HCT116 (cell line): ENCODE results near the gene ACACB. TPM values are rescaled to one million over a fixed set of nuclear protein-coding genes. Genes with fewer than 3 reads are reported as not detected.

Experiments used
- ATAC-seq: fragments of 200-7000 bp; cut with Tn5 transposase; 2 replicates; pipeline ENCODE4 v1.9.1; 2020; ENCODE audit warnings: mild to moderate bottlenecking, moderate library complexity
- BruUV-seq: library from RNA; stranded (reverse); fragments of 400-500 nt; replicated peaks from 2 replicates; lab custom pipeline; 2021; lab: Mats Ljungman, UMichigan
- CTCF ChIA-PET: fragments of 300-600 bp; sonication (Branson Sonifier 250); formaldehyde crosslinking; loops from one replicate; lab custom pipeline; 2021; ENCODE audit warnings: antibody characterized with exemption; lab: Charles Lee
- POLR2A ChIA-PET: fragments of 300-600, 350-600 bp; sonication (Branson Sonifier 250); formaldehyde crosslinking; loops from one replicate; lab custom pipeline; 2021; ENCODE audit warnings: antibody characterized with exemption; lab: Charles Lee
- RAD21 ChIA-PET, 2 experiments: fragments of 300-600 bp; sonication (Branson Sonifier 250); formaldehyde crosslinking; loops; one replicate each; lab custom pipeline; 2023; ENCODE audit warnings: low total read pairs in 2 of 2; ENCODE audit not compliant: uncharacterized antibody in 2 of 2, unreplicated experiment in 2 of 2, low non-redundant PET in 1 of 2; lab: Charles Lee
- DNase-seq: peaks from one replicate; pipeline ENCODE4 v3.0.0-alpha.2; 2010; ENCODE audit warnings: low read depth, low spot score
- H2AFZ ChIP-seq: fragments of 200-600 bp; shearing (Covaris generic), sonication (generic); 2 replicates; pipeline ENCODE4 v1.6.1; 2017; ENCODE audit warnings: low read depth, mixed run types, mixed read lengths, antibody characterized with exemption, low read length; ENCODE audit not compliant: poor library complexity, severe bottlenecking
- H3K27ac ChIP-seq: 2 replicates; pipeline ENCODE4 v1.5.1; 2012; ENCODE audit warnings: low read depth, low read length
- H3K27me3 ChIP-seq: fragments of 200-600 bp; sonication (generic); 2 replicates; pipeline ENCODE4 v1.6.1; 2016; ENCODE audit warnings: mixed run types, low read length, mixed read lengths; ENCODE audit not compliant: insufficient read depth
- H3K36me3 ChIP-seq, 2 experiments: fragments of 200-500 bp in 1 of 2; fragments of 200-600 bp in 1 of 2; sonication (Bioruptor generic) in 1 of 2; sonication (generic) in 1 of 2; 2 replicates each; pipeline versions ENCODE4 v1.5.1 to v1.6.1; 2014 to 2016; ENCODE audit warnings: low read length in 2 of 2, inconsistent platforms in 1 of 2, mixed read lengths in 1 of 2, mixed run types in 1 of 2; ENCODE audit not compliant: insufficient read depth in 2 of 2, control insufficient read depth in 1 of 2
- H3K4me1 ChIP-seq, 2 experiments: fragments of 200-600 bp in 1 of 2; sonication (generic) in 1 of 2; 2 replicates each; pipeline versions ENCODE4 v1.5.1 to v1.6.1; 2012 to 2017; ENCODE audit warnings: low read length in 2 of 2, inconsistent platforms in 1 of 2, mild to moderate bottlenecking in 1 of 2, mixed read lengths in 1 of 2, mixed run types in 1 of 2, moderate library complexity in 1 of 2; ENCODE audit not compliant: insufficient read depth in 2 of 2, control insufficient read depth in 1 of 2
- H3K4me2 ChIP-seq: fragments of 200-600 bp; sonication (generic); 2 replicates; pipeline ENCODE4 v1.6.1; 2017; ENCODE audit warnings: mixed run types, low read length, mixed read lengths
- H3K4me3 ChIP-seq, 2 experiments: fragments of 200-600 bp in 1 of 2; sonication (generic) in 1 of 2; replicated peaks in 1 of 2; 2 replicates each; pipeline ENCODE4 v1.5.1; 2011 to 2016; ENCODE audit warnings: low read length in 2 of 2, control low read depth in 1 of 2, low read depth in 1 of 2, mild to moderate bottlenecking in 1 of 2, mixed read lengths in 1 of 2, mixed run types in 1 of 2
- H3K79me2 ChIP-seq: fragments of 200-600 bp; sonication (generic); 2 replicates; pipeline ENCODE4 v1.6.1; 2017; ENCODE audit warnings: mild to moderate bottlenecking, mixed run types, low read length, moderate library complexity, mixed read lengths; ENCODE audit not compliant: insufficient read depth
- H3K9ac ChIP-seq: fragments of 200-600 bp; sonication (generic); 2 replicates; pipeline ENCODE4 v1.6.1; 2016; ENCODE audit warnings: low read length, mixed read lengths
- H3K9me2 ChIP-seq: fragments of 200-600 bp; sonication (generic), shearing (Covaris generic); 2 replicates; pipeline ENCODE4 v1.6.1; 2017; ENCODE audit warnings: mixed run types, mild to moderate bottlenecking, moderate library complexity; ENCODE audit not compliant: insufficient read depth
- H3K9me3 ChIP-seq, 2 experiments: fragments of 200-500 bp in 1 of 2; fragments of 200-600 bp in 1 of 2; sonication (Bioruptor generic) in 1 of 2; sonication (generic) in 1 of 2; 2 replicates each; pipeline ENCODE4 v1.6.1; 2014 to 2017; ENCODE audit warnings: low read length in 2 of 2, mixed read lengths in 2 of 2, inconsistent platforms in 1 of 2, low read depth in 1 of 2, mild to moderate bottlenecking in 1 of 2, mixed run types in 1 of 2, moderate library complexity in 1 of 2; ENCODE audit not compliant: control insufficient read depth in 1 of 2, insufficient read depth in 1 of 2
- H4K20me1 ChIP-seq: fragments of 200-600 bp; sonication (generic), shearing (Covaris generic); 2 replicates; pipeline ENCODE4 v1.6.1; 2017; ENCODE audit warnings: mixed run types, mild to moderate bottlenecking, moderate library complexity; ENCODE audit not compliant: insufficient read depth
- CBX3 ChIP-seq: IDR thresholded peaks from 2 replicates; pipeline ENCODE4 v1.6.1; 2012; ENCODE audit warnings: low read depth
- CEBPB ChIP-seq: IDR thresholded peaks from 2 replicates; pipeline ENCODE4 v1.6.1; 2012; ENCODE audit warnings: low read depth
- EGR1 ChIP-seq: IDR thresholded peaks from 2 replicates; pipeline ENCODE4 v1.6.1; 2012; ENCODE audit warnings: low read depth
- ELF1 ChIP-seq: IDR thresholded peaks from 2 replicates; pipeline ENCODE4 v1.6.1; 2012; ENCODE audit warnings: low read depth, borderline replicate concordance
- EZH2 ChIP-seq: fragments of 200-600 bp; sonication (generic); IDR thresholded peaks from 2 replicates; pipeline ENCODE4 v1.6.1; 2017; ENCODE audit warnings: antibody characterized with exemption, mixed run types
- EZH2phosphoT487 ChIP-seq: fragments of 200-600 bp; IDR thresholded peaks from 2 replicates; pipeline ENCODE4 v1.6.1; 2018; ENCODE audit warnings: antibody characterized with exemption, borderline replicate concordance
- MAX ChIP-seq: IDR thresholded peaks from 2 replicates; pipeline ENCODE4 v1.6.1; 2012
- POLR2A ChIP-seq: IDR thresholded peaks from 2 replicates; pipeline ENCODE4 v1.7.0; 2011; ENCODE audit warnings: borderline replicate concordance; ENCODE audit not compliant: insufficient read depth, insufficient read length; ENCODE audit errors: extremely low read depth
- RAD21 ChIP-seq: IDR thresholded peaks from 2 replicates; pipeline ENCODE4 v1.6.1; 2012; ENCODE audit warnings: low read depth, mild to moderate bottlenecking
- SIN3A ChIP-seq: IDR thresholded peaks from 2 replicates; pipeline ENCODE4 v1.6.1; 2012; ENCODE audit warnings: low read depth
- SP1 ChIP-seq: IDR thresholded peaks from 2 replicates; pipeline ENCODE4 v1.6.1; 2012; ENCODE audit warnings: low read depth
- SRF ChIP-seq: IDR thresholded peaks from 2 replicates; pipeline ENCODE4 v1.6.1; 2012; ENCODE audit warnings: low read depth
- ZBTB33 ChIP-seq: IDR thresholded peaks from 2 replicates; pipeline ENCODE4 v1.6.1; 2011; ENCODE audit warnings: mild to moderate bottlenecking, low read length, moderate library complexity; ENCODE audit not compliant: insufficient replicate concordance; ENCODE audit errors: extremely low read depth
- ZNF274 ChIP-seq: fragments of 200-500 bp; sonication (Bioruptor generic); IDR thresholded peaks from 2 replicates; pipeline ENCODE4 v1.6.1; 2014; ENCODE audit warnings: mild to moderate bottlenecking, low read depth, low read length, inconsistent platforms
- intact Hi-C: fragments of 100-400 bp; cut with micrococcal nuclease; formaldehyde crosslinking; loops from 2 replicates; pipeline ENCODE4 v1.10.0; 2022
- total RNA-seq: library from RNA; stranded (reverse); gene quantifications from one replicate; pipeline ENCODE4 v1.2.1, GENCODE V29; 2021; ENCODE audit not compliant: unreplicated experiment
- TF ChIP-seq, protein P1 (sequence below): IDR thresholded peaks from 2 replicates; pipeline ENCODE4 v1.6.1; 2012

ACACB gene
- total RNA-seq, 1 experiment from 2014 or later = 11.1 TPM

DNA sequence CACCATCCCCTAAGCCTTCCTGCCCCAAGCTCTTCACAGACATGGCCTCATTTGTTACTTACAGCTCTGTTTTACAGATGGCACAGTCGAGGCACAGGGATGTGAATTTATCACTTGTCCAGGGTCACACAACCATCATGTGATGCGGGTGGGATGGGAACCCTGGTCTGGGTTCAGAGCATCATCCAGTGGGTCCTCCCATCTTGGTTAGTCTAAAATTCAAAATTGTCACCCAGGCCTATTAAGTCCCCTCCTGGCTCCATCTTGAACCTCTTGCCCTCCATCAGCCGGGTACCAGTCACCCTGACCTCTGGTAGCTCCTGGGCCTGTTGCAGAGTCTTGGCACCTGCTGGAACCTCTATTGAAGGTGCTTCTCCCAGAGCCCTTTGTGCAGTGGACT, 52.9 kb downstream of the ACACB start:
- H3K9ac ChIP-seq = no peak overlapping the region
- H3K9me2 ChIP-seq = no peaks in the 10 kb centered on the region
- no peaks in the 10 kb centered on the region for H3K9me3 ChIP-seq
- H4K20me1 ChIP-seq = no peaks in the 10 kb centered on the region
- ChIA-PET POLR2A (interaction anchor here (0.7 kb wide), 1 partner anchor 54 kb away, joined by 3 read pairs; no protein-coding TSS in a partner anchor), RAD21 (no interaction called here), CTCF (no interaction called here)
- no peaks in the 10 kb centered on the region for H3K79me2 ChIP-seq
- DNase-seq = no peak
- no peak overlapping the region for H3K4me2 ChIP-seq
- H3K4me1 ChIP-seq = no peaks in the 10 kb centered on the region
- intact Hi-C loops = no loop called here
- H3K27ac ChIP-seq = no peak overlapping the region
- H3K4me3 ChIP-seq = no peak overlapping the region
- H2AFZ ChIP-seq = no peak overlapping the region
- TF ChIP-seq ZNF274 = no peak
- no peak for TF ChIP-seq SIN3A
- no peak for TF ChIP-seq EGR1
- no peak for TF ChIP-seq CBX3
- TF ChIP-seq ELF1 = no peak
- TF ChIP-seq CEBPB = no peak
- no peak for TF ChIP-seq ZBTB33
- TF ChIP-seq SP1 = no peak
- TF ChIP-seq POLR2A = no peak
- TF ChIP-seq SRF = no peak
- TF ChIP-seq, all 23 proteins: peak for 0
- BruUV-seq = no TSS peak
- no peak for ATAC-seq
- no peaks in the 10 kb centered on the region for H3K27me3 ChIP-seq
- H3K36me3 ChIP-seq = no peaks in the 10 kb centered on the region

DNA sequence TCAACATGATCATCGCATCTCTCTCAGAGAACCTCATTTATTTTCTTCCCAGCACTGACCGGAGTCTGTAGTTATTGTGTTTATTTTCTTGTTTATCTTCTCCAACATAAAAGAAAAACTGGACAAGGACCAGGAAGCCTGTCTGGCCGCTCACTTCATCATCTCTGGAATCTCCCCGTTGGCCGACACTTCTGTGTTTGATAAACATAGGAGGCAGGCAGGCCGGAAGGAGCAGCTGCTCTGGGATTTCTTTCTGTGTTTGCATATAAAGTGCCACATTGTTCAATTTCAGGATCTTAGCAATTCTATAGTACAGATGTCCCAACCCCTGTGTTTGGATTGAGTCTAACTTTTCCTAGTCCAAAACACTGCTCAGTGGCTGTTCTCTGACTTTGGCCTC, 53.3 kb downstream of the ACACB start:
- no peak for ATAC-seq
- Histone ChIP-seq H3K27ac (no peak overlapping the region), H3K27me3 (no peaks in the 10 kb centered on the region), H3K4me3 (no peak overlapping the region), H3K9ac (no peak overlapping the region), H3K9me3 (no peaks in the 10 kb centered on the region), H2AFZ (no peak overlapping the region), H3K36me3 (no peaks in the 10 kb centered on the region), H3K4me1 (no peaks in the 10 kb centered on the region), H4K20me1 (no peaks in the 10 kb centered on the region), H3K9me2 (no peaks in the 10 kb centered on the region), H3K79me2 (no peaks in the 10 kb centered on the region), H3K4me2 (no peak overlapping the region)
- ChIA-PET CTCF (no interaction called here), POLR2A (no interaction called here), RAD21 (no interaction called here)
- intact Hi-C loops = no loop called here
- DNase-seq = no peak
- no TSS peak for BruUV-seq
- TF ChIP-seq MAX (no peak), SP1 (no peak), ZNF274 (no peak), EGR1 (no peak), SRF (no peak), ELF1 (no peak), EZH2phosphoT487 (no peak), ZBTB33 (no peak), EZH2 (no peak), SIN3A (no peak), RAD21 (no peak)
- TF ChIP-seq, protein P1, sequence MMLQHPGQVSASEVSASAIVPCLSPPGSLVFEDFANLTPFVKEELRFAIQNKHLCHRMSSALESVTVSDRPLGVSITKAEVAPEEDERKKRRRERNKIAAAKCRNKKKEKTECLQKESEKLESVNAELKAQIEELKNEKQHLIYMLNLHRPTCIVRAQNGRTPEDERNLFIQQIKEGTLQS = no peak
